Keratinocyte (primary cell): ENCODE data around the gene VPREB1.

Source experiments
- EZH2 ChIP-seq: IDR thresholded peaks from one replicate; pipeline ENCODE4 v1.6.1; 2012; ENCODE audit warnings: inconsistent platforms, mild to moderate bottlenecking, low read length, moderate library complexity
- TF ChIP-seq, protein P1 (sequence below), 3 experiments: IDR thresholded peaks in 1 of 3; conservative IDR thresholded peaks in 1 of 3; optimal IDR thresholded peaks in 1 of 3; 2 replicates in 2 of 3; 3 replicates in 1 of 3; pipeline versions ENCODE3 to v1.5.1; 2011; ENCODE audit warnings: low read length in 3 of 3, mild to moderate bottlenecking in 3 of 3, moderate library complexity in 2 of 3, control low read depth in 1 of 3, inconsistent platforms in 1 of 3; ENCODE audit not compliant: insufficient read depth in 2 of 3; ENCODE audit errors: extremely low read depth in 1 of 3

DNA sequence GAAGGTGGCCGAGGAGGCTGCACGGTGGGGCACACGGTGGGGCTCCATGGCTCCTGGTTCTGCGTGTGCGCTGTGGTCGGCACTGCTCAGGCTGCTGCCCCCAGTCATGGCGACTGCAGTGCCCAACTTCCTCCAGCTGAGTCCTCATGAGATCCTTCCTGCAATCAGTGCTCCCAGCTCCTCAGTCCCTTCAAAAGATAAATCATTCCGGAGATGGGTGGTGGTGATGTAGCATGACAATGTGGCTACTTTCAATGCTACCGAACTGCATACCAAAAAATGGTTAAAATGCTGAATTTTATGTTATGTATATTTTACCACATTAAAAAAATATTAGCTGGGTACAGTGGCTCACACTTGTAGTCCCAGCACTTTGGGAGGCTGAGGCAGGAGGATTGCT lies 14.1 kb upstream of the VPREB1 start:
- TF ChIP-seq, protein P1, sequence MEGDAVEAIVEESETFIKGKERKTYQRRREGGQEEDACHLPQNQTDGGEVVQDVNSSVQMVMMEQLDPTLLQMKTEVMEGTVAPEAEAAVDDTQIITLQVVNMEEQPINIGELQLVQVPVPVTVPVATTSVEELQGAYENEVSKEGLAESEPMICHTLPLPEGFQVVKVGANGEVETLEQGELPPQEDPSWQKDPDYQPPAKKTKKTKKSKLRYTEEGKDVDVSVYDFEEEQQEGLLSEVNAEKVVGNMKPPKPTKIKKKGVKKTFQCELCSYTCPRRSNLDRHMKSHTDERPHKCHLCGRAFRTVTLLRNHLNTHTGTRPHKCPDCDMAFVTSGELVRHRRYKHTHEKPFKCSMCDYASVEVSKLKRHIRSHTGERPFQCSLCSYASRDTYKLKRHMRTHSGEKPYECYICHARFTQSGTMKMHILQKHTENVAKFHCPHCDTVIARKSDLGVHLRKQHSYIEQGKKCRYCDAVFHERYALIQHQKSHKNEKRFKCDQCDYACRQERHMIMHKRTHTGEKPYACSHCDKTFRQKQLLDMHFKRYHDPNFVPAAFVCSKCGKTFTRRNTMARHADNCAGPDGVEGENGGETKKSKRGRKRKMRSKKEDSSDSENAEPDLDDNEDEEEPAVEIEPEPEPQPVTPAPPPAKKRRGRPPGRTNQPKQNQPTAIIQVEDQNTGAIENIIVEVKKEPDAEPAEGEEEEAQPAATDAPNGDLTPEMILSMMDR (optimal IDR thresholded peaks at IDR 0.05 in 1 of 3, IDR thresholded peaks at IDR 0.05 in 1 of 3, conservative IDR thresholded peaks at IDR 0.05 in 1 of 3; ENCODE audit: extremely low read depth in 1 of 3, insufficient read depth in 2 of 3, low read length in 3 of 3): no peak
- no peak for TF ChIP-seq EZH2
